Stimulated activated naive CD4-positive, alpha-beta T cell (primary cell): ENCODE results near the gene PHLPP2.
A peak's percentile ranks its signal among the peaks of the same experiment; 100 is the strongest.

Experiments used
- DNase-seq, 6 experiments: peaks; one replicate each; lab custom pipeline; 2025; lab: John Stamatoyannopoulos, UW

PHLPP2 gene

GRCh38 chr16:71669926-71670536, 54.5 kb downstream of the PHLPP2 start:
- no peak for DNase-seq

DNA sequence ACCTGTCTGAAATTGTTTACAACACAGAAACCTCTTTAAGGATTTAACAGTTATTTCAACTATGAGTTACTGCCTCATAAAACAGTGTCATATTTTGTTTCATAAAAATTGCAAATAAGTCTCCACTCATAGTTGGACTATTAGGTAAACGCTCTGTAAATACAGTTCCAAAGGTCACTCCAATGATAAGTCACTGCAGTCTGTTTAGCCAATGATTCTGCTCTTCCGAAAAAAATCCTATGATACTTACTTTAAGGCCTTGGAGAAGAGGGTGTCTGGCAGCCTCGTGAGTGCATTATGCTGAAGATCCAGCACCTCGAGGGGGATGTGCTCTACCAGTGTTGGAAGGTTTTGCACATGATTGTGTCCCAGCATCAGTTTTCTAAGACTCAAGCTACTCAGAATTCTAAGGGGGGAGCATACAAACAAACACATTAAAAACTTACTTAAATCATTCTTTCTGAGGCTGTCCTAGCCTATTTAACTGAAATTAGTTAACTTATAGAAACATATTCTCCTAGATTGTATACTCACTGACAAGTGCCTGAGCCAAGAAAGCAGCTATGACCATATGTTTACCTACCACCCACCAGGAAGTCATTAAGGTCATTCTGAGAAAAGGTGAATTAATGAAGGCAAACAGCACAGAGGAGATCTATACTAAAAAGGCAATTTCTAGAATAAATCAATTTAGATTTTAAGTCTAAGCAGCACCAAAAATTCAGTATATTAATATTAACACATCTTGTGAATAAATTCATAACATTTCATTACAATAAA, 57.4 kb downstream of the PHLPP2 start:
- no peak for DNase-seq

GRCh38 chr16:71666264-71666663, 58.2 kb downstream of the PHLPP2 start:
- no peak for DNase-seq

- DNase-seq: no peak
Observed at GRCh38 chr16:71659471-71659870, 65.0 kb downstream of the PHLPP2 start.

GRCh38 chr16:71658771-71659170, 65.7 kb downstream of the PHLPP2 start:
- DNase-seq: no peak

DNA sequence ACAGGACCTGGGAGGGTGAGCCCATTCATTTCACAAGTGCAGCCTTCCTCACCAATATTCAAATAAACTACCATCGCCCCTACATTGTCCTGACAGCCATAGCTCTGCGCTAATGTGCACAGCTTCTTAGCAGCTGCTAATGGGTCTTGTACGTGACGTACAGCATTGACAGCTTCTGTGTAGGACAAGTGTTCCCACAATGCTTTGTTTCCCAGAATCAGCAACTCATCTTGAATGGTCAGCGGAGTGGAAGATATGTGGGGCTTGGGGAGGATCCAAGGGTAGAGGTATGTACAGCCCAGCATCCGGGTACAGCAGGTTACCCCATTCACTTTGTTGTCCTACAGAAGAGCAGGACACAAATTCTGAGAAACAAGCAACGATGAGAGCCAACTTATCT, 74.8 kb downstream of the PHLPP2 start:
- no peak for DNase-seq

- no peak for DNase-seq
Observed at GRCh38 chr16:71648921-71649320, 75.6 kb downstream of the PHLPP2 start.

DNA sequence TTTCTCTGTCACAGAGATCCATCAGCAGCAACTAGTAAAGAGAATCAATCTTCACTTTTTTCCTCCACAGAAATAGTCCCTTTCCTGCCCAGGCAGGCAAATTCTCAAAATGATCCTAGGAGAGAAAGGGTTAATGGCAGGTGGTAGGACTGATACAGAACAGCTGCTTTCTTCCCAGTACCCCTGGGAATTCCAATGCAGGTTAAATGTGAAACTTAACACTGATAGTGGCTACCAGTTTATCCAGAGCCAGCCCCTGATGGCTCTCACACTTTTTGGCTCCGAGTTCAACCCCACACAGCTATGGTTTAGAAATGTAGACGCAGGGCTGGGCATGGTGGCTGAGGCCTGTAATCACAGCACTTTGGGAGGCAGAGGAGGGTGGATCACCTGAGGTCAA, 76.3 kb downstream of the PHLPP2 start:
- DNase-seq: no peak

- DNase-seq: no peak
Observed at GRCh38 chr16:71647391-71647790, 77.1 kb downstream of the PHLPP2 start.

GRCh38 chr16:71645450-71645849, 79.1 kb downstream of the PHLPP2 start:
- no peak for DNase-seq

DNA sequence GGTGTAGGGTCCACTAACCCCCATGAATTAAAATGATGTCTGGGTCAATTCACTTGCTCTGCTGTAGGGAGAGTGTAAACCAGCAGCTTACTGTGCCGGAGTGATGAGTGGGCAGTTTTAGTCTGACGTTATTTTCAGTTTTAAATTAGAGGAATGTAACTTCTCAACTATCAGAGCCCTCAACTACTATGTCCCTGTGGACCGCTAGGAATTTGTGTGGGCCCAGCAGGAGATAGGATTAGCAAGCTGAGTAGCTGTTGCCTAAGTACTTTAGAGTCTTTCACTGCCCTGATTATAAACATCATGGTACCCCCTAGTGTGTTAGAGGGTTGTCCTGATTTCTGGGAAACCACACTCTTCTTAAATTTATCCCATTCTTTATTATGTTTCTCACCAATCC, 87.1 kb downstream of the PHLPP2 start:
- DNase-seq: no peak

DNA sequence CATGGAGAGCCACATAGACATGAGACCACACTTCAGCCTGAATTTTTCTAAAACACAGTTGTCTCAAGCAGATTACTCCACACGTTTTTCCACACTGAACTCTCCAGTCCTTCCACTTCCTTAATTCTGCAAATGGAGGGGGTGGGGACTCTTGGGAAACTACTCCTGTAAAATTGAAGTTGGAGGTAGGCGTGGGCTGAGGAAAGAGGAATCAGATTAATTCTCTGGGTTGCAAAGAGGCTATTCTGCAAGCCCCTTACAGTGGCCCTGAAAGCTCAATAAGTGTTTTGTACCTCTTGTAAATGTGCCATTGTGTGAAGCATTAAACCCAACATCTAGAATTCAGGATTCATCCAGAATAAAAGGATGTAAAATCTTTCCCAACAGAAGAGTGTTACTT, 88.9 kb downstream of the PHLPP2 start:
- DNase-seq: no peak

GRCh38 chr16:71631776-71632175, 92.7 kb downstream of the PHLPP2 start:
- no peak for DNase-seq

DNA sequence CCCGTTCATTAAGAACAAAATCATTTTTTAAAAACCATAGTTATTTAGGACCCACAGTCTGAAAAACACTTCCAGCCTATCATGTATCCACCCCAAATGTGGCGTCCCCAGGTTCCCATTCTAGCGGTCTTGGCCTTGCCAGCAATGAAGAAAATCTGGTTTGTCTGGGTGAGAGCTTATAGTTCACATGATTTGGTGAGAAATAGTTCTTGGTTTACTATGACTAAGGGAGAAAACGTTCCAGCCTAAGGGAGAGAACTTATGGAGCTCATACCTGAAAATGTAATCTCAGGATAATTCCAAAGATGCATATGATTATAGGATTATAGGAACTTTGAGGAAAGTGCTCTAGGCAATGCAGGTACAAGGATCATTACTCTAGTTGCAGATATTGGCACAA, 93.7 kb downstream of the PHLPP2 start:
- DNase-seq: no peak

GRCh38 chr16:71629278-71630016, 95.1 kb downstream of the PHLPP2 start:
- DNase-seq: no peak

DNA sequence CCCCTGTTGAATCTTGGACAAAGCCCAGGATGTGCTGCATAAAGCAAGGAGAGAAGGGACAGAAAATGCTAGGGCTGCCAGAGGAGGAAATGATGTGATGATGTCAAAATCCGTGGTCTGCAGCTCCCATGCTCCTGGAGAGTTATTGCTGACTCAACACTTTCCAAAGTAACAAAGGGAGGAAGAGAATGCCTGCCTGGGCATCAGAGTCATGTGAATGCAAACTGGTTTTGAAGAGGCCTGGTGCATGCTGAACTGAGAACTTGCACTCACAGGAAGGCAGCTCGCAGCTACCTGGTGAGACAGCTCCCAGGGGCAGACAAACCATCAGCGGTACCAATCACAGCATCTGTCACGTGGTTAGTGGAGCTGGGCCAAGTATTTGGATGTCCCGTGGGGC, 95.7 kb downstream of the PHLPP2 start:
- DNase-seq: no peak

GRCh38 chr16:71627731-71628181, 96.7 kb downstream of the PHLPP2 start:
- no peak for DNase-seq

GRCh38 chr16:71626858-71627213, 97.7 kb downstream of the PHLPP2 start:
- no peak for DNase-seq

GRCh38 chr16:71626018-71626857, 98.3 kb downstream of the PHLPP2 start, which contains the start of gene MARVELD3:
MARVELD3 (plus strand) TSS chr16:71626184; CDS start chr16:71626230, 46 bp downstream.
- DNase-seq: peak in 3 of 6 experiments; percentile 9 to 24 (median 14)

DNA sequence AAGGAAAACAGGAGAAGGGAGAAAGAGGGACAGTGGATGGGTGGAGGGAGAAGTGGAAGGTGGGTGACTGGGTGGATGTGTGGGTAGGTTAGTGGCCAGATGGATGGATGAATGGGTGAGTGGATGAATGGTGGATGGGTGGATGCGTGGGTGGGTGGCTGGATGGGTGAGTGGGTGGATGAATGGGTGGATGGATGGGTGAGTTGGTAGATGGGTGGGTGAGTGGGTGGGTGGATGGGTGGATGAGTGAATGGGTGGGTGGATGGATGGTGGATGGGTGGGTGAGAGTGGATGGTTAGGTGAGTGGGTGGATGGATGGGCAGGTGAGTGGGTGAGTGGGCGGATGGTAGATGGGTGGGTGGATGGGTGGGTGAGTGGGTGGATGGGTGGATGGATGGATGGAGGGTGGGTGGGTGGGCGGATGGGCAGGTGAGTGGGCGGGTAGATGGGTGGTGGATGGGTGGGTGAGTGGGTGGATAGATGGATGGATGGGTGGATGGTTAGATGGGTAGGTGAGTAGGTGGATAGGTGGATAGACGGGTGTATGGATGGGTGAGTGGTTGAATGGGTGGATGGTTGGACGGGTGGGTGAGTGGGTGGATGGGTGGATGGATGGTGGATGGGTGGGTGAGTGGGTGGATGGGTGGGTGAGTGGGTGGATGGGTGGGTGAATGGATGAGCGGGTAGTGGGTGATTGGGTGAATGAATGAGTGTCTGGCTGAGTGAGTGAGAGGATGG, 99.2 kb downstream of the PHLPP2 start:
- DNase-seq: no peak

DNA sequence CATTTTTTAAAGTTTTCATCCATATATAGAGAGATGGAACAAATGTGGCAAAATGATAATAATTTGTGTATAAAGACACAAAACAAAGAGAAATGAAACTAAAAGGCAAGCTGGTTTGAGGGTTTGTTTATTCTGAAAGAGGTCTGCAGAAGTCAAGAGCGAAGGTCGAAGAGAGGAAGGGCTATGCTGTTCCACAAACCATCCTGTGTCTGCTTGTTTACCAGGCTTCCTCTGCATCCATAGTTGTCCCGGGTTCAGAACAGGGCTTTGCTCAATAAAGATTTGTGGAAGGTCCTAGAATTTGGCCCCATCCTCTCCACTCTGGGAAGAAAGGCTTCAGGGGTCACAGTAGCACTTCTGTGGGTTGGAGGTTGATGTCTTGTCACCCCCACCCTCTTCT, 100.9 kb downstream of the PHLPP2 start:
- no peak for DNase-seq
